ENCODE data around the gene OR2AP1.

OR2AP1 gene

GRCh38 chr12:55610598-55610997 is 38.3 kb downstream of the OR2AP1 start:
- H3K36me3 ChIP-seq (ENCODE audit: control insufficient read depth, insufficient read depth, low read length), result no peaks in the 10 kb centered on the region
- no peak overlapping the region for H3K27ac ChIP-seq (ENCODE audit: low read depth, low read length, severe bottlenecking)
- H3K9me3 ChIP-seq (ENCODE audit: control insufficient read depth, low read length), result peaks cover 8% of the 10 kb centered on the region
- no CpG with 5 or more reads among the region's 1 CpG for WGBS, 2 experiments (ENCODE audit: insufficient coverage in 2 of 2)
- H3K4me1 ChIP-seq (ENCODE audit: control insufficient read depth, insufficient read depth, low read length, poor library complexity, severe bottlenecking), result no peaks in the 10 kb centered on the region
- H3K4me3 ChIP-seq (ENCODE audit: extremely low read depth, insufficient read depth, low read length, poor library complexity, severe bottlenecking), result no peak overlapping the region

GRCh38 chr12:55612646-55613045 is 40.4 kb downstream of the OR2AP1 start:
- H3K4me1 ChIP-seq (ENCODE audit: control insufficient read depth, insufficient read depth, low read length, poor library complexity, severe bottlenecking), result no peaks in the 10 kb centered on the region
- peaks cover 22% of the 10 kb centered on the region for H3K9me3 ChIP-seq (ENCODE audit: control insufficient read depth, low read length)
- H3K4me3 ChIP-seq (ENCODE audit: extremely low read depth, insufficient read depth, low read length, poor library complexity, severe bottlenecking), result no peak overlapping the region
- no peaks in the 10 kb centered on the region for H3K36me3 ChIP-seq (ENCODE audit: control insufficient read depth, insufficient read depth, low read length)
- 86 to 100% methylated on average over 1 of the region's 2 CpGs for WGBS, 2 experiments (ENCODE audit: insufficient coverage in 2 of 2)
- H3K27ac ChIP-seq (ENCODE audit: low read depth, low read length, severe bottlenecking), result no peak overlapping the region

- H3K36me3 ChIP-seq (ENCODE audit: control insufficient read depth, insufficient read depth, low read length), result no peaks in the 10 kb centered on the region
- H3K9me3 ChIP-seq (ENCODE audit: control insufficient read depth, low read length), result peaks cover 22% of the 10 kb centered on the region
- WGBS, 2 experiments (ENCODE audit: insufficient coverage in 2 of 2), result 100% methylated on average over 1 of the region's 1 CpG
- peaks cover under 1% of the 10 kb centered on the region for H3K4me1 ChIP-seq (ENCODE audit: control insufficient read depth, insufficient read depth, low read length, poor library complexity, severe bottlenecking)
- H3K4me3 ChIP-seq (ENCODE audit: extremely low read depth, insufficient read depth, low read length, poor library complexity, severe bottlenecking), result no peak overlapping the region
- no peak overlapping the region for H3K27ac ChIP-seq (ENCODE audit: low read depth, low read length, severe bottlenecking)
Observed at GRCh38 chr12:55614764-55615163, 42.5 kb downstream of the OR2AP1 start.

- WGBS, 2 experiments (ENCODE audit: insufficient coverage in 2 of 2), result 3% methylated on average over 3 of the region's 6 CpGs; no CpG with 5 or more reads in 1 of the 2 experiments
Observed at GRCh38 chr12:55619354-55620138, 47.3 kb downstream of the OR2AP1 start.

DNA sequence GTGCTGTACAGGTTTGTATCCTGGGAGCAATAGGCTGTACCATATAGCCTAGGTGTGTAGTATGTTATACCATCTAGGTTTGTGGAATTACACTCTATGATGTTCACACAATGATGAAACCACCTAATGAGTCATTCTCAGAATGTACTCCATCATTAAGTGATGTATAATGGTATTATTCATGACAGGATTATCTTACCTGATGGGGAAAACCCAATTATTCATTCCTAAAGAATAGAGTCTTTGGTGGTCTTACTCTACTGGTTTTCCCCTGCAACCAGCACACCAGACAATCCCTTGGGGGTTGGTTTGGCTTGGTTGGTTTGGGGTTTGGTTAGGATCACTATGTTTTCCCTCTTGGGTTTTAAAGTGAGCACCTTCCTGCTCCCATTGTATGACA is 51.8 kb downstream of the OR2AP1 start:
- Histone ChIP-seq H3K36me3 (ENCODE audit: control insufficient read depth, insufficient read depth, low read length) (no peaks in the 10 kb centered on the region), H3K4me1 (ENCODE audit: control insufficient read depth, insufficient read depth, low read length, poor library complexity, severe bottlenecking) (peaks cover 2% of the 10 kb centered on the region), H3K4me3 (ENCODE audit: extremely low read depth, insufficient read depth, low read length, poor library complexity, severe bottlenecking) (no peak overlapping the region), H3K9me3 (ENCODE audit: control insufficient read depth, low read length) (no peaks in the 10 kb centered on the region), H3K27ac (ENCODE audit: low read depth, low read length, severe bottlenecking) (no peak overlapping the region)

More at GRCh38 chr12:55619354-55620138, 47.3 kb downstream of the OR2AP1 start:
- H3K4me3 ChIP-seq (ENCODE audit: extremely low read depth, insufficient read depth, low read length, poor library complexity, severe bottlenecking), result no peak overlapping the region
- H3K9me3 ChIP-seq (ENCODE audit: control insufficient read depth, low read length), result peaks cover 22% of the 10 kb centered on the region
- H3K27ac ChIP-seq (ENCODE audit: low read depth, low read length, severe bottlenecking), result no peak overlapping the region
- H3K4me1 ChIP-seq (ENCODE audit: control insufficient read depth, insufficient read depth, low read length, poor library complexity, severe bottlenecking), result peaks cover 2% of the 10 kb centered on the region
- H3K36me3 ChIP-seq (ENCODE audit: control insufficient read depth, insufficient read depth, low read length), result no peaks in the 10 kb centered on the region

Data from mesodermal cell (in vitro differentiated cells).